Fibroblast of lung (primary cell): ENCODE measurements around the gene PEX16. TPM values are rescaled to one million over a fixed set of nuclear protein-coding genes. Genes with fewer than 3 reads are reported as not detected.
A peak's percentile ranks its signal among the peaks of the same experiment; 100 is the strongest.

Experiments
- DNase-seq, 2 donors: peaks; one replicate each; pipeline versions ENCODE4 v3.0.0 to v3.0.0-alpha.2; 2010; ENCODE audit warnings: low read depth in 2 of 2
- H2AFZ ChIP-seq: 2 replicates; pipeline ENCODE4 v1.5.1; 2012; ENCODE audit warnings: low read length, control low read depth, inconsistent platforms
- H3K27ac ChIP-seq: 2 replicates; pipeline ENCODE4 v1.5.1; 2011; ENCODE audit warnings: low read length, control low read depth; ENCODE audit not compliant: insufficient read depth
- H3K27me3 ChIP-seq: 2 replicates; pipeline ENCODE4 v1.5.1; 2011; ENCODE audit warnings: mild to moderate bottlenecking, low read length; ENCODE audit not compliant: control insufficient read depth, insufficient read depth
- H3K36me3 ChIP-seq: 2 replicates; pipeline ENCODE4 v1.5.1; 2011; ENCODE audit warnings: low read length; ENCODE audit not compliant: control insufficient read depth, insufficient read depth
- H3K4me1 ChIP-seq: 2 replicates; pipeline ENCODE4 v1.5.1; 2011; ENCODE audit warnings: low read length; ENCODE audit not compliant: control insufficient read depth, insufficient read depth; ENCODE audit errors: extremely low read depth
- H3K4me2 ChIP-seq: 2 replicates; pipeline ENCODE4 v1.5.1; 2011; ENCODE audit warnings: low read length, control low read depth; ENCODE audit not compliant: insufficient read depth; ENCODE audit errors: extremely low read depth
- H3K4me3 ChIP-seq, 4 experiments: fragments of 200-600 bp in 1 of 4; sonication (generic) in 1 of 4; replicated peaks in 1 of 4; 2 replicates each; pipeline ENCODE4 v1.5.1; 2011 to 2016; ENCODE audit warnings: low read length in 4 of 4, low read depth in 3 of 4, mild to moderate bottlenecking in 3 of 4, control low read depth in 2 of 4, inconsistent platforms in 1 of 4, mixed read lengths in 1 of 4; ENCODE audit not compliant: insufficient read depth in 1 of 4; ENCODE audit errors: control extremely low read depth in 1 of 4
- H3K79me2 ChIP-seq: 2 replicates; pipeline ENCODE4 v1.5.1; 2012; ENCODE audit warnings: mild to moderate bottlenecking, low read length, inconsistent platforms; ENCODE audit not compliant: control insufficient read depth, insufficient read depth
- H3K9ac ChIP-seq: 2 replicates; pipeline ENCODE4 v1.5.1; 2011; ENCODE audit warnings: mild to moderate bottlenecking, low read length, control low read depth; ENCODE audit not compliant: insufficient read depth
- H3K9me3 ChIP-seq: 2 replicates; pipeline ENCODE4 v1.5.1; 2012; ENCODE audit warnings: low read depth, low read length; ENCODE audit not compliant: control insufficient read depth, insufficient read depth
- H4K20me1 ChIP-seq: 2 replicates; pipeline ENCODE4 v1.5.1; 2011; ENCODE audit warnings: low read length; ENCODE audit not compliant: control insufficient read depth, insufficient read depth; ENCODE audit errors: extremely low read depth
- CTCF ChIP-seq, 2 donors: IDR thresholded peaks in 1 of 2; conservative IDR thresholded peaks in 1 of 2; 1 replicate in 1 of 2; 2 replicates in 1 of 2; pipeline ENCODE4 v1.5.1; 2011 to 2012; ENCODE audit warnings: low read length in 2 of 2, control low read depth in 1 of 2, inconsistent platforms in 1 of 2, low read depth in 1 of 2, mild to moderate bottlenecking in 1 of 2
- EZH2 ChIP-seq: IDR thresholded peaks from 2 replicates; pipeline ENCODE4 v1.5.1; 2012; ENCODE audit warnings: low read length, control low read depth, mild to moderate bottlenecking; ENCODE audit errors: missing control alignments
- polyA plus RNA-seq, 2 donors: library from polyadenylated mRNA; depleted of rRNA in 1 of 2; stranded (reverse) in 1 of 2; unstranded in 1 of 2; fragments of >200 nt; gene quantifications; 2 replicates each; pipeline ENCODE4 v1.2.1, GENCODE V29; 2011 to 2012; ENCODE audit warnings: missing spikeins in 1 of 2
- total RNA-seq: library from RNA; depleted of rRNA; stranded (reverse); fragments of >200 nt; gene quantifications from 2 replicates; pipeline ENCODE4 v1.2.1, GENCODE V29; 2014

The PEX16 gene
- total and polyA plus RNA-seq, 2 donors (not counting 1 experiment from before 2014, with no cell fraction given): 11.0 to 44.4 TPM

GRCh38 chr11:45872651-45873356, 44.9 kb downstream of the PEX16 start:
- Histone ChIP-seq H3K4me2 (no peak overlapping the region), H4K20me1 (peaks cover 2% of the 10 kb centered on the region), H3K9me3 (no peaks in the 10 kb centered on the region), H3K79me2 (no peaks in the 10 kb centered on the region), H3K27me3 (no peaks in the 10 kb centered on the region), H3K4me1 (peaks cover 10% of the 10 kb centered on the region), H3K4me3 (no peak overlapping the region), H3K9ac (no peak overlapping the region), H2AFZ (no peak overlapping the region), H3K27ac (peak overlapping the region; percentile 59), H3K36me3 (peaks cover 22% of the 10 kb centered on the region)
- DNase-seq: peak; percentile 86 to 95
- TF ChIP-seq CTCF (conservative IDR thresholded peaks at IDR 0.05 in 1 of 2, IDR thresholded peaks at IDR 0.05 in 1 of 2; ENCODE audit: low read depth in 1 of 2, low read length in 2 of 2) (peak; percentile 79 to 87), EZH2 (no peak)

DNA sequence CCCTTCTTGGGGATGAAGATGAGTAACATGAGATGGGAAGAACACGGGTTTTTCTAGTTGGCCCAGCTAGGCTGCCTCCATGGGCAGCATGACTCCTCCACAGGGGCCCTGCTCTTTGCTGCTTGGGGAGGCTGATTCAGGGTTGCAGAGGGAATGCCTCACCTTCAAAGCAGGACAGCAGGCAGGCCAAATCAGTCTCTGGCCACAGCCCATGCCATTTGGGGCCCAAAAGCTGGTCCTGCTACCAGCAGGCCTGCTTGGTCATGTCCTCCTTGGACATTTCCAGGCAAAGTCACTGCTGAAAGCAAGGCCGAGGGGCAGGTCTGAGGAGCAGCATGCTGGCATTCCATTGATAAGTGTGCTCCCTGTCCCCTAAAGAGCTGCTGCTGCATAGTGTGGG, 46.0 kb downstream of the PEX16 start:
- Histone ChIP-seq H3K9me3 (no peaks in the 10 kb centered on the region), H3K4me3 (no peak overlapping the region), H3K36me3 (peaks cover 24% of the 10 kb centered on the region), H3K79me2 (no peaks in the 10 kb centered on the region), H2AFZ (no peak overlapping the region), H3K27me3 (no peaks in the 10 kb centered on the region), H3K4me2 (no peak overlapping the region), H3K9ac (no peak overlapping the region), H3K4me1 (peaks cover 10% of the 10 kb centered on the region), H3K27ac (no peak overlapping the region), H4K20me1 (peaks cover 2% of the 10 kb centered on the region)
- DNase-seq: no peak
- TF ChIP-seq EZH2 (no peak), CTCF (conservative IDR thresholded peaks at IDR 0.05 in 1 of 2, IDR thresholded peaks at IDR 0.05 in 1 of 2; ENCODE audit: low read depth in 1 of 2, low read length in 2 of 2) (no peak)

GRCh38 chr11:45870706-45871105, 47.0 kb downstream of the PEX16 start:
- DNase-seq: no peak
- Histone ChIP-seq H3K9me3 (no peaks in the 10 kb centered on the region), H3K36me3 (peaks cover 25% of the 10 kb centered on the region), H3K27me3 (no peaks in the 10 kb centered on the region), H3K9ac (no peak overlapping the region), H3K4me2 (no peak overlapping the region), H2AFZ (no peak overlapping the region), H3K27ac (no peak overlapping the region), H3K4me3 (no peak overlapping the region), H4K20me1 (peaks cover 2% of the 10 kb centered on the region), H3K4me1 (peaks cover 10% of the 10 kb centered on the region), H3K79me2 (no peaks in the 10 kb centered on the region)
- no peak for TF ChIP-seq EZH2
